Caco-2 (cell line): ENCODE data around the gene RPL26. TPM values are rescaled to one million over a fixed set of nuclear protein-coding genes. Genes with fewer than 3 reads are reported as not detected.

ENCODE experiments used
- BruUV-seq: library from RNA; stranded (reverse); fragments of 400-500 nt; replicated peaks from 2 replicates; lab custom pipeline; 2021; lab: Mats Ljungman, UMichigan
- CTCF ChIA-PET: fragments of 300-600 bp; sonication (Branson Sonifier 250); formaldehyde crosslinking; loops from one replicate; lab custom pipeline; 2022; ENCODE audit warnings: antibody characterized with exemption; lab: Charles Lee
- POLR2A ChIA-PET: fragments of 300-600 bp; sonication (Branson Sonifier 250); formaldehyde crosslinking; loops from one replicate; lab custom pipeline; 2022; ENCODE audit warnings: antibody characterized with exemption; lab: Charles Lee
- DNase-seq, 2 experiments: peaks; one replicate each; pipeline versions ENCODE4 v3.0.0 to v3.0.0-alpha.2; 2020 to 2022
- H3K27me3 ChIP-seq: replicated peaks from 2 replicates; pipeline ENCODE4 v1.6.0; 2011; ENCODE audit warnings: low read length; ENCODE audit not compliant: control insufficient read depth, insufficient read depth
- H3K36me3 ChIP-seq: 2 replicates; pipeline ENCODE4 v1.5.1; 2011; ENCODE audit warnings: low read length; ENCODE audit not compliant: control insufficient read depth, insufficient read depth
- H3K4me1 ChIP-seq: fragments of 250-450 bp; sonication (Bioruptor Pico); 2 replicates; pipeline ENCODE4 v1.5.1; 2020; ENCODE audit warnings: mild to moderate bottlenecking
- H3K4me3 ChIP-seq: 2 replicates; pipeline ENCODE4 v1.5.1; 2011; ENCODE audit warnings: low read depth, mild to moderate bottlenecking, control low read depth, low read length
- H3K9me3 ChIP-seq: fragments of 250-450 bp; sonication (Bioruptor Pico); 2 replicates; pipeline ENCODE4 v1.5.1; 2020; ENCODE audit warnings: mild to moderate bottlenecking, moderate library complexity
- H3K27ac Mint-ChIP-seq: one replicate; pipeline ENCODE4 v1.8.0; 2022; ENCODE audit warnings: mixed read lengths; ENCODE audit not compliant: unreplicated experiment
- H3K27me3 Mint-ChIP-seq: one replicate; pipeline ENCODE4 v1.8.0; 2022; ENCODE audit warnings: mixed read lengths; ENCODE audit not compliant: insufficient read depth, unreplicated experiment
- H3K36me3 Mint-ChIP-seq: one replicate; pipeline ENCODE4 v1.8.0; 2022; ENCODE audit warnings: mild to moderate bottlenecking, mixed read lengths; ENCODE audit not compliant: insufficient read depth, unreplicated experiment
- H3K4me1 Mint-ChIP-seq: one replicate; pipeline ENCODE4 v1.8.0; 2022; ENCODE audit warnings: low read depth, mixed read lengths; ENCODE audit not compliant: unreplicated experiment
- H3K4me3 Mint-ChIP-seq: one replicate; pipeline ENCODE4 v1.8.0; 2022; ENCODE audit warnings: mild to moderate bottlenecking, moderate library complexity, mixed read lengths; ENCODE audit not compliant: unreplicated experiment
- H3K9me3 Mint-ChIP-seq: one replicate; pipeline ENCODE4 v1.8.0; 2022; ENCODE audit warnings: mixed read lengths; ENCODE audit not compliant: unreplicated experiment
- CTCF ChIP-seq, 2 experiments: fragments of 200-600 bp in 1 of 2; IDR thresholded peaks; 1 replicate in 1 of 2; 2 replicates in 1 of 2; pipeline versions ENCODE4 v1.5.1 to v1.8.0; 2011 to 2022; ENCODE audit warnings: antibody characterized with exemption in 1 of 2, control low read depth in 1 of 2, inconsistent platforms in 1 of 2, low read depth in 1 of 2, low read length in 1 of 2, mild to moderate bottlenecking in 1 of 2, moderate library complexity in 1 of 2; ENCODE audit not compliant: insufficient read depth in 1 of 2, severe bottlenecking in 1 of 2, unreplicated experiment in 1 of 2
- intact Hi-C: fragments of 100-400 bp; cut with micrococcal nuclease; formaldehyde crosslinking; loops from one replicate; pipeline ENCODE4 v1.10.0; 2022; ENCODE audit not compliant: unreplicated experiment
- total RNA-seq: library from RNA; stranded (reverse); gene quantifications from 2 replicates; pipeline ENCODE4 v1.2.3, GENCODE V29; 2022

Gene RPL26
- total RNA-seq, 1 experiment from 2014 or later: 999 TPM

- no peaks in the 10 kb centered on the region for H3K9me3 Mint-ChIP-seq
Measured at GRCh38 chr17:8419305-8419704, 36.3 kb upstream of the RPL26 start.

GRCh38 chr17:8418471-8418870 lies 35.5 kb upstream of the RPL26 start:
- Mint-ChIP-seq H3K27ac (no peak overlapping the region), H3K9me3 (no peaks in the 10 kb centered on the region), H3K36me3 (no peaks in the 10 kb centered on the region), H3K4me1 (no peaks in the 10 kb centered on the region), H3K27me3 (peaks cover 6% of the 10 kb centered on the region), H3K4me3 (no peak overlapping the region)
- intact Hi-C loops: loop anchor here (10.0 kb wide), 1 partner anchor 326 kb away; the partner anchor contains the start of gene CCDC42
- no TSS peak for BruUV-seq
- POLR2A ChIA-PET: no interaction called here
- H3K36me3 ChIP-seq: no peaks in the 10 kb centered on the region
- H3K4me1 ChIP-seq: no peaks in the 10 kb centered on the region
- CTCF ChIA-PET: no interaction called here
- DNase-seq: no peak
- TF ChIP-seq CTCF (IDR thresholded peaks at IDR 0.05; ENCODE audit: insufficient read depth in 1 of 2, low read depth in 1 of 2, low read length in 1 of 2, severe bottlenecking in 1 of 2, unreplicated experiment in 1 of 2): no peak
- H3K27me3 ChIP-seq: no peaks in the 10 kb centered on the region
- H3K4me3 ChIP-seq: no peak overlapping the region
- H3K9me3 ChIP-seq: no peaks in the 10 kb centered on the region

More at GRCh38 chr17:8419305-8419704, 36.3 kb upstream of the RPL26 start:
- H3K4me1 ChIP-seq: no peaks in the 10 kb centered on the region
- CTCF ChIA-PET: interaction anchor here (1.6 kb wide), 1 partner anchor 9 kb away, joined by 7 read pairs; no protein-coding TSS in a partner anchor
- no peaks in the 10 kb centered on the region for H3K36me3 ChIP-seq
- Mint-ChIP-seq H3K4me1 (no peaks in the 10 kb centered on the region), H3K27me3 (peaks cover 6% of the 10 kb centered on the region), H3K36me3 (no peaks in the 10 kb centered on the region), H3K4me3 (no peak overlapping the region), H3K27ac (no peak overlapping the region)
- POLR2A ChIA-PET: no interaction called here
- no peak overlapping the region for H3K4me3 ChIP-seq
- H3K9me3 ChIP-seq: no peaks in the 10 kb centered on the region
- no peaks in the 10 kb centered on the region for H3K27me3 ChIP-seq
- DNase-seq: no peak
- BruUV-seq: no TSS peak
- intact Hi-C loops: loop anchor here (10.0 kb wide), 1 partner anchor 325 kb away; the partner anchor contains the start of gene CCDC42
- no peak for TF ChIP-seq CTCF (IDR thresholded peaks at IDR 0.05; ENCODE audit: insufficient read depth in 1 of 2, low read depth in 1 of 2, low read length in 1 of 2, severe bottlenecking in 1 of 2, unreplicated experiment in 1 of 2)

- H3K4me3 ChIP-seq: no peak overlapping the region
- Mint-ChIP-seq H3K4me1 (no peaks in the 10 kb centered on the region), H3K4me3 (no peak overlapping the region), H3K27ac (no peak overlapping the region), H3K36me3 (no peaks in the 10 kb centered on the region), H3K27me3 (peaks cover 4% of the 10 kb centered on the region), H3K9me3 (no peaks in the 10 kb centered on the region)
- no peaks in the 10 kb centered on the region for H3K4me1 ChIP-seq
- intact Hi-C loops: loop anchor here (10.0 kb wide), 1 partner anchor 327 kb away; the partner anchor contains the start of gene CCDC42
- no TSS peak for BruUV-seq
- TF ChIP-seq CTCF (IDR thresholded peaks at IDR 0.05; ENCODE audit: insufficient read depth in 1 of 2, low read depth in 1 of 2, low read length in 1 of 2, severe bottlenecking in 1 of 2, unreplicated experiment in 1 of 2): no peak
- no peaks in the 10 kb centered on the region for H3K27me3 ChIP-seq
- CTCF ChIA-PET: no interaction called here
- no peaks in the 10 kb centered on the region for H3K36me3 ChIP-seq
- no peaks in the 10 kb centered on the region for H3K9me3 ChIP-seq
- no peak for DNase-seq
- POLR2A ChIA-PET: no interaction called here
Measured at GRCh38 chr17:8417806-8418205, 34.8 kb upstream of the RPL26 start.
